Body of pancreas (tissue), 4 donors: Measurements from ENCODE around the gene ADAMTS17. TPM values are rescaled to one million over a fixed set of nuclear protein-coding genes. Genes with fewer than 3 reads are reported as not detected.

ENCODE experiments used
- ATAC-seq: fragments of 150-250 bp; one replicate; pipeline ENCODE4 v1.9.1; 2016
- DNase-seq, 4 donors: peaks; one replicate each; pipeline ENCODE4 v3.0.0-alpha.2; 2019
- H3K27ac ChIP-seq, 4 donors: fragments of 200-600 bp; sonication (generic); 1 replicate in 3 of 4; 2 replicates in 1 of 4; pipeline versions ENCODE4 v1.5.1 to v1.6.1; 2016 to 2019; ENCODE audit warnings: mild to moderate bottlenecking in 1 of 4, mixed read lengths in 1 of 4, moderate library complexity in 1 of 4
- H3K27me3 ChIP-seq, 2 donors: fragments of 200-600 bp; sonication (generic); one replicate each; pipeline ENCODE4 v1.6.0; 2016; ENCODE audit warnings: mild to moderate bottlenecking in 1 of 2
- H3K36me3 ChIP-seq, 2 donors: fragments of 200-600 bp; sonication (generic); replicated peaks in 1 of 2; 2 replicates each; pipeline ENCODE4 v1.5.1; 2016; ENCODE audit warnings: low read depth in 2 of 2; ENCODE audit not compliant: insufficient read depth in 1 of 2
- H3K4me1 ChIP-seq: fragments of 200-600 bp; sonication (generic); one replicate; pipeline ENCODE4 v1.6.0; 2016
- H3K4me3 ChIP-seq, 2 donors: fragments of 200-600 bp; sonication (generic); 1 replicate in 1 of 2; 2 replicates in 1 of 2; pipeline ENCODE4 v1.5.1; 2016 to 2019
- H3K9me3 ChIP-seq, 3 donors: fragments of 200-600 bp; sonication (generic); 1 replicate in 2 of 3; 2 replicates in 1 of 3; pipeline ENCODE4 v1.5.1; 2016
- POLR2A ChIP-seq, 3 donors: fragments of 450-650 bp; IDR thresholded peaks; one replicate each; pipeline ENCODE4 v1.6.1; 2016; ENCODE audit warnings: antibody characterized with exemption in 3 of 3, mild to moderate bottlenecking in 2 of 3
- WGBS, 2 donors: methylation state at CpG; one replicate each; pipeline ENCODE4 v1.1.5; 2017; 5-methylcytosine and 5-hydroxymethylcytosine counted together
- intact Hi-C: fragments of 100-400 bp; cut with DNase I; formaldehyde crosslinking; loops from one replicate; pipeline ENCODE4 v1.15.1; 2023
- total RNA-seq, 2 donors: library from RNA; depleted of rRNA; stranded (reverse); fragments of >200 nt; gene quantifications; one replicate each; pipeline ENCODE4 v1.1.0, GENCODE V29; 2016
- TF ChIP-seq, protein P1 (sequence below), 7 experiments: fragments of 450-650 bp in 4 of 7; fragments of 200-600 bp in 3 of 7; sonication (generic) in 3 of 7; IDR thresholded peaks; one replicate each; pipeline ENCODE4 v1.5.1; 2016 to 2019; ENCODE audit warnings: antibody characterized with exemption in 7 of 7

The ADAMTS17 gene
- total RNA-seq, 2 donors from 2014 or later, result 24.6 to 26.0 TPM

DNA sequence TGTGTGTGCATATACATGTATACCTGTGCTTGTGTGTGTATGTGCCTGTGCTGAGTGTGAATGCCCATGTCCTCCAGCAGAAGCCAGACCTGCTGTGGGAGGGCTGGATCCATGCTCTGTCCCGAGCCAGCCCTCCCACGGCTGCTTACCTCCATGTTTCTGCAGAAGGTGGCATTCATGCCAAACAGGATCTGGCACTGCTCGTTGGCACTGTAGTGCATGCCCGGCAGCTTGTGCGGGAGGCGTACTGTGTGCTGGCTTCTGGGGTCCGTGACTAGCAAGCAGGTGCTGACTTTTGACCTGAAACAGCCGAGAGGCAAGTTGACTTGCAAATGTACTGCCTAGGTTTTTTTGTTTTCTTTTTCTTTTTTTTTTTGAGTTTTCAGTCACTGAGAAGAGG is 189.3 kb downstream of the ADAMTS17 start:
- WGBS, 2 donors, result 83 to 89% methylated on average over 7 to 8 of the region's 8 CpGs
- no peak overlapping the region for H3K4me3 ChIP-seq
- no peaks in the 10 kb centered on the region for H3K27me3 ChIP-seq
- DNase-seq, result no peak
- no peaks in the 10 kb centered on the region for H3K4me1 ChIP-seq
- no peaks in the 10 kb centered on the region for H3K36me3 ChIP-seq
- H3K9me3 ChIP-seq, result peaks cover 0 to 10% (median 0%) of the 10 kb centered on the region in 3 donors
- no peak overlapping the region for H3K27ac ChIP-seq
- intact Hi-C loops, result no loop called here
- no peak for ATAC-seq
- no peak for TF ChIP-seq POLR2A (IDR thresholded peaks at IDR 0.05)
- TF ChIP-seq, protein P1, sequence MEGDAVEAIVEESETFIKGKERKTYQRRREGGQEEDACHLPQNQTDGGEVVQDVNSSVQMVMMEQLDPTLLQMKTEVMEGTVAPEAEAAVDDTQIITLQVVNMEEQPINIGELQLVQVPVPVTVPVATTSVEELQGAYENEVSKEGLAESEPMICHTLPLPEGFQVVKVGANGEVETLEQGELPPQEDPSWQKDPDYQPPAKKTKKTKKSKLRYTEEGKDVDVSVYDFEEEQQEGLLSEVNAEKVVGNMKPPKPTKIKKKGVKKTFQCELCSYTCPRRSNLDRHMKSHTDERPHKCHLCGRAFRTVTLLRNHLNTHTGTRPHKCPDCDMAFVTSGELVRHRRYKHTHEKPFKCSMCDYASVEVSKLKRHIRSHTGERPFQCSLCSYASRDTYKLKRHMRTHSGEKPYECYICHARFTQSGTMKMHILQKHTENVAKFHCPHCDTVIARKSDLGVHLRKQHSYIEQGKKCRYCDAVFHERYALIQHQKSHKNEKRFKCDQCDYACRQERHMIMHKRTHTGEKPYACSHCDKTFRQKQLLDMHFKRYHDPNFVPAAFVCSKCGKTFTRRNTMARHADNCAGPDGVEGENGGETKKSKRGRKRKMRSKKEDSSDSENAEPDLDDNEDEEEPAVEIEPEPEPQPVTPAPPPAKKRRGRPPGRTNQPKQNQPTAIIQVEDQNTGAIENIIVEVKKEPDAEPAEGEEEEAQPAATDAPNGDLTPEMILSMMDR (IDR thresholded peaks at IDR 0.05), result no peak

DNA sequence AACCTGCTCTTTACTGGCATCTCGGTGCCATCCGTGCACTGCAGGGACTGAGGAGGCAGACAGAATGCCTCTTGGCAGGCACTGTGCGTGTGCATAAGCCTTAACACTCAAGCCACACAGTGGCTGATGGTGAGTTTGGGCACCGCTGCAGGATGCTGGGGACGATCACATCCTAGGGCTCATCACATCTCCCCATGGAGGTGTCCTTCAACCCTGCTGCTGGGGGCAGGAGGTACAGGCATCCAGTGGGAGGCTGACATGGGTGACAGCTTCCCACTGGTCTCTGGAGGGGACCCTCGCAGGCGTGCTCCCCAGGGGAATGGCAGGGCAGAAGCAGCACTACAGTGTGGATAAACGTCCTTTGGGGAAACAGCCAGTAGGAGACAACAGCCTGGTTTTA is 190.9 kb downstream of the ADAMTS17 start:
- H3K36me3 ChIP-seq, result no peaks in the 10 kb centered on the region
- no peak for ATAC-seq
- no peaks in the 10 kb centered on the region for H3K4me1 ChIP-seq
- H3K9me3 ChIP-seq, result peaks cover 0 to 16% (median 0%) of the 10 kb centered on the region in 3 donors
- WGBS, 2 donors, result 88 to 96% methylated on average over 5 to 8 of the region's 8 CpGs
- H3K27me3 ChIP-seq, result no peaks in the 10 kb centered on the region
- H3K27ac ChIP-seq, result no peak overlapping the region
- intact Hi-C loops, result no loop called here
- no peak overlapping the region for H3K4me3 ChIP-seq
- DNase-seq, result no peak
- TF ChIP-seq POLR2A (IDR thresholded peaks at IDR 0.05), result no peak
- TF ChIP-seq, protein P1 (IDR thresholded peaks at IDR 0.05), result no peak

DNA sequence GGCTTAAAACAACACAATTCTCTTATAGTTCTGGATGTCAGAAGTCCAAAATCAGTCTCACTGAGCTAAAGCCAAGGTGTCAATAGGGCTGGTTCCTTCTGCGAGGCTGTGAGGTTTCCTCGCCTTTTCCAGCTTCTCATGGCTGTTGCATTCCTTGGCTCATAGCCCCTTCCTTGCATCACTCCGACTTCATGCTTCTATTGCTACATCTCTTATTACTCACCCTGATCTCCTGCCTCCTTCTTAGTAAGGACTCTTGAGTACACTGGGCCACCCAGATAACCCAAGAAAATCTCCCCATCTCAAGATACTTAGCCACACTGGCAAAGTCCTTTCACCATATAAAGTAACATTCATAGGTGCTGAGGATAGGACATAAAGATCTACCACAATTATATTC is 193.9 kb downstream of the ADAMTS17 start:
- TF ChIP-seq, protein P1 (IDR thresholded peaks at IDR 0.05), result no peak
- TF ChIP-seq POLR2A (IDR thresholded peaks at IDR 0.05), result no peak
- H3K27ac ChIP-seq, result no peak overlapping the region
- H3K27me3 ChIP-seq, result no peaks in the 10 kb centered on the region
- DNase-seq (no peak), ATAC-seq (no peak)
- H3K4me1 ChIP-seq, result no peaks in the 10 kb centered on the region
- no peaks in the 10 kb centered on the region for H3K36me3 ChIP-seq
- 94 to 96% methylated on average over 3 of the region's 3 CpGs for WGBS, 2 donors
- H3K4me3 ChIP-seq, result no peak overlapping the region
- peaks cover 0 to 16% (median 0%) of the 10 kb centered on the region in 3 donors for H3K9me3 ChIP-seq
- intact Hi-C loops, result no loop called here

DNA sequence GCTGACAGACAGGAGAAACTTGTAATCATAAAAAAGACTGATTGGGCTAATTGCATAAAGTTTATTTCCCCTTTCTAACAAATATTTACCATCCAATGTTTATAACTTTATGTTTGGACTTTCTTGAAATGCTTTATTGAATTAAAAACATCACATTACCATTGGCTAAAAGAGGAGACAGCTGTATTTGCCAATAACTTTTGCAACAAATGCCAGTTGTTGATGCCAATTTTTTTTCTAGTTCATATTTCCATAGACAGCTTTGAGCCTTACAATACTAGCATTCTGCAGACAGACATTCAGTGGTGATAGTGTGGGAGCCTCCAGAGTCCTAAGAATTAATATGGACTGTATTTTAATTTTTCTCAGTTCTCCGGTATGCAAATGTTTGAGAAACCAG is 198.4 kb downstream of the ADAMTS17 start:
- H3K27me3 ChIP-seq, result no peaks in the 10 kb centered on the region
- no peaks in the 10 kb centered on the region for H3K4me1 ChIP-seq
- no peaks in the 10 kb centered on the region for H3K36me3 ChIP-seq
- no peak overlapping the region for H3K27ac ChIP-seq
- TF ChIP-seq POLR2A (IDR thresholded peaks at IDR 0.05), result no peak
- TF ChIP-seq, protein P1 (IDR thresholded peaks at IDR 0.05), result no peak
- no peak for DNase-seq
- ATAC-seq, result no peak
- 50 to 57% methylated on average over 1 of the region's 1 CpG for WGBS, 2 donors
- intact Hi-C loops, result no loop called here
- no peak overlapping the region for H3K4me3 ChIP-seq
- peaks cover 0 to 10% (median 0%) of the 10 kb centered on the region in 3 donors for H3K9me3 ChIP-seq

DNA sequence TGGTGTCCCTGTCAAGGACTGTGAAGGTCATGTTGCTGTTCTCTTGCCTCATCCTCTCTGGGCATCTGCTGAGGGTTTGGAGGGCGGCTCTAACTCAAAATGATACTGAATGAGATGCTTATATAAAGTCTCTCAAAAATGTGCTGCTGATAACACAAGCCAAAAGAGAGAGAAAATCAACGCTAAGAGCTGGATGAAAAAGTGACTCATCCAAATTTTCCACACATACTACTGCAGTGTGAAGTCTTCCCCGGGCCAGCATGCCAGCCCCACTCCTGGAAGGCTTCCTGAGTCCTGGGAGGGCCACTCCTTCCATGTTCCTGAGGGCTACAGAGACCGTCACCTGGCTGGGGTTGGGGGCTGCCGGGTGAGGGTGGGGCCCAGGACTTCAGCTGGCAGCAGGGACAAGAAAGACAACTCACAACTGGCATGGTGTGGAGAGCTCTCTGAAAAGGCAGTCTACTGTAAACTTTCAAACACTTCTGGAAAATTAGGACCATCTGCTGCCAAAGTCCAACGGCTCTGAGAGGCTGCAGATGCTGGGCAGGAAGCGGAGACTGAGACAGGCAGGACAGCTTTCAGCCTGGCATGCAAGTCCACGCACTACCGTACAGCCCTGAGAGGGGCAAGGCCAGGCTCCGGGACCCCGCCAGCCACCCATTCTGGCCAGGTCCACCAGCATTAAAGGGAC is 200.3 kb downstream of the ADAMTS17 start:
- ATAC-seq (no peak), DNase-seq (no peak)
- H3K27me3 ChIP-seq, result no peaks in the 10 kb centered on the region
- 86% methylated on average over 11 of the region's 11 CpGs for WGBS, 2 donors
- TF ChIP-seq, protein P1 (IDR thresholded peaks at IDR 0.05), result no peak
- no peak for TF ChIP-seq POLR2A (IDR thresholded peaks at IDR 0.05)
- H3K9me3 ChIP-seq, result no peaks in the 10 kb centered on the region
- no peaks in the 10 kb centered on the region for H3K4me1 ChIP-seq
- no peak overlapping the region for H3K27ac ChIP-seq
- intact Hi-C loops, result no loop called here
- H3K4me3 ChIP-seq, result no peak overlapping the region
- H3K36me3 ChIP-seq, result no peaks in the 10 kb centered on the region
